ENCODE measurements around the gene PAPLN. TPM values are rescaled to one million over a fixed set of nuclear protein-coding genes. Genes with fewer than 3 reads are reported as not detected.

The PAPLN gene
- total and polyA plus RNA-seq, 2 experiments from 2014 or later: 2.8 to 13.2 TPM

DNA sequence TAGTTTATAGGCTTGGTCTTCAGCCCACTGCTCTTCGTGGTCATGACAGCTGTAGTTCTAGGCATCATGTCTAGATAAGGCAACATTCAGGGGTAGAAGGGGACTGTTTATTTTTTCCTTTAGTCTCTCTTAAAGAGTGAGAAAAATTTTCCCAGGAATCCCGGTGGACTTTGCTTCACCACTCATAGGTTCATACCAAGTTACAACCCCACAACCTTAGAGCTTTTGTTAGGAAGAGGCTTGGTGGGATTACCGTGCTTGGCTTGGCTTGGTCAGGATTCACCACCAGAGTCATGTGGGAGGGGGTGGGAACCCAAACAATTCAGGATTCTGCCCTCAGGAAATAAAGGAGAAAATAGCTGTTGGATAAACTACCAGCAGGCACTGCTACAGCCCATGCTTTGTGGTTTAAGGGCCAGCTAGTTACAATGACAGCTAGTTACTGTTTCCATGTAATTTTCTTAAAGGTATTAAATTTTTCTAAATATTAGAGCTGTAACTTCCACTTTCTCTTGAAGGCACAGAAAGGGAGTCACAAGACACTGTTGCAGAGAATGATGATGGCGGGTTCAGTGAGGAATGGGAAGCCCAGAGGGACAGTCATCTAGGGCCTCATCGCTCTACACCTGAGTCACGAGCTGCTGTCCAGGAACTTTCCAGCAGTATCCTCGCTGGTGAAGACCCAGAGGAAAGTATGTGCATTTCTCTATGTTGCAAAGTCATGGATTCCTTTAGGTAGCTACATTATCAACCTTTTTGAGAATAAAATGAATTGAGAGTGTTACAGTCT, 25.9 kb upstream of the PAPLN start:
- no peak for DNase-seq (ENCODE audit: low spot score)
- peaks cover 17% of the 10 kb centered on the region; the same call in 2 of the 3 replicates for H3K9me3 Mint-ChIP-seq
- H3K27ac Mint-ChIP-seq: no peak overlapping the region; the same call in 1 of the 2 replicates
- H3K4me1 ChIP-seq (ENCODE audit: insufficient read depth): no peaks in the 10 kb centered on the region
- H3K36me3 ChIP-seq (ENCODE audit: insufficient read depth): peaks cover 21% of the 10 kb centered on the region
- H3F3A ChIP-seq (replicated peaks; ENCODE audit: low read depth): no peaks in the 10 kb centered on the region
- no peaks in the 10 kb centered on the region for H3K9me2 ChIP-seq (ENCODE audit: insufficient read depth)
- peaks cover 46% of the 10 kb centered on the region for H3K36me3 Mint-ChIP-seq (ENCODE audit: low read depth)
- H2AFZ ChIP-seq: no peak overlapping the region
- no peak overlapping the region for H3K4me3 ChIP-seq
- no peaks in the 10 kb centered on the region for H3K27me3 ChIP-seq (ENCODE audit: insufficient read depth)
- TF ChIP-seq, protein P1, sequence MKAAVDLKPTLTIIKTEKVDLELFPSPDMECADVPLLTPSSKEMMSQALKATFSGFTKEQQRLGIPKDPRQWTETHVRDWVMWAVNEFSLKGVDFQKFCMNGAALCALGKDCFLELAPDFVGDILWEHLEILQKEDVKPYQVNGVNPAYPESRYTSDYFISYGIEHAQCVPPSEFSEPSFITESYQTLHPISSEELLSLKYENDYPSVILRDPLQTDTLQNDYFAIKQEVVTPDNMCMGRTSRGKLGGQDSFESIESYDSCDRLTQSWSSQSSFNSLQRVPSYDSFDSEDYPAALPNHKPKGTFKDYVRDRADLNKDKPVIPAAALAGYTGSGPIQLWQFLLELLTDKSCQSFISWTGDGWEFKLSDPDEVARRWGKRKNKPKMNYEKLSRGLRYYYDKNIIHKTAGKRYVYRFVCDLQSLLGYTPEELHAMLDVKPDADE (IDR thresholded peaks at IDR 0.05): no peak
- TF ChIP-seq, protein P2, sequence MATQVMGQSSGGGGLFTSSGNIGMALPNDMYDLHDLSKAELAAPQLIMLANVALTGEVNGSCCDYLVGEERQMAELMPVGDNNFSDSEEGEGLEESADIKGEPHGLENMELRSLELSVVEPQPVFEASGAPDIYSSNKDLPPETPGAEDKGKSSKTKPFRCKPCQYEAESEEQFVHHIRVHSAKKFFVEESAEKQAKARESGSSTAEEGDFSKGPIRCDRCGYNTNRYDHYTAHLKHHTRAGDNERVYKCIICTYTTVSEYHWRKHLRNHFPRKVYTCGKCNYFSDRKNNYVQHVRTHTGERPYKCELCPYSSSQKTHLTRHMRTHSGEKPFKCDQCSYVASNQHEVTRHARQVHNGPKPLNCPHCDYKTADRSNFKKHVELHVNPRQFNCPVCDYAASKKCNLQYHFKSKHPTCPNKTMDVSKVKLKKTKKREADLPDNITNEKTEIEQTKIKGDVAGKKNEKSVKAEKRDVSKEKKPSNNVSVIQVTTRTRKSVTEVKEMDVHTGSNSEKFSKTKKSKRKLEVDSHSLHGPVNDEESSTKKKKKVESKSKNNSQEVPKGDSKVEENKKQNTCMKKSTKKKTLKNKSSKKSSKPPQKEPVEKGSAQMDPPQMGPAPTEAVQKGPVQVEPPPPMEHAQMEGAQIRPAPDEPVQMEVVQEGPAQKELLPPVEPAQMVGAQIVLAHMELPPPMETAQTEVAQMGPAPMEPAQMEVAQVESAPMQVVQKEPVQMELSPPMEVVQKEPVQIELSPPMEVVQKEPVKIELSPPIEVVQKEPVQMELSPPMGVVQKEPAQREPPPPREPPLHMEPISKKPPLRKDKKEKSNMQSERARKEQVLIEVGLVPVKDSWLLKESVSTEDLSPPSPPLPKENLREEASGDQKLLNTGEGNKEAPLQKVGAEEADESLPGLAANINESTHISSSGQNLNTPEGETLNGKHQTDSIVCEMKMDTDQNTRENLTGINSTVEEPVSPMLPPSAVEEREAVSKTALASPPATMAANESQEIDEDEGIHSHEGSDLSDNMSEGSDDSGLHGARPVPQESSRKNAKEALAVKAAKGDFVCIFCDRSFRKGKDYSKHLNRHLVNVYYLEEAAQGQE (IDR thresholded peaks at IDR 0.05; ENCODE audit: unreplicated experiment): no peak
- TF ChIP-seq EZH2 (IDR thresholded peaks at IDR 0.05; ENCODE audit: low read depth, unreplicated experiment): no peak
- no peak for TF ChIP-seq ZNF462 (CRISPR knock-in tag; IDR thresholded peaks at IDR 0.05)
- TF ChIP-seq JUNB (IDR thresholded peaks at IDR 0.05; ENCODE audit: unreplicated experiment): no peak
- no peak for TF ChIP-seq EZH2phosphoT487 (IDR thresholded peaks at IDR 0.05; ENCODE audit: unreplicated experiment)
- no peak for TF ChIP-seq CREB1 (CRISPR knock-in tag; IDR thresholded peaks at IDR 0.05; ENCODE audit: low read depth)
- no peak for TF ChIP-seq NANOG (IDR thresholded peaks at IDR 0.05; ENCODE audit: borderline replicate concordance)
- TF ChIP-seq STAT1 (IDR thresholded peaks at IDR 0.05; ENCODE audit: unreplicated experiment): no peak
- no peak for TF ChIP-seq ZNF114 (CRISPR knock-in tag; IDR thresholded peaks at IDR 0.05)
- no peak for TF ChIP-seq ZNF331 (CRISPR knock-in tag; IDR thresholded peaks at IDR 0.05; ENCODE audit: low read depth)
- TF ChIP-seq POLR2AphosphoS5 (IDR thresholded peaks at IDR 0.05; ENCODE audit: low read depth): no peak
- TF ChIP-seq CTCF (conservative IDR thresholded peaks at IDR 0.05; ENCODE audit: low read depth in 2 of 2): no peak
- H4K20me1 ChIP-seq (replicated peaks; ENCODE audit: insufficient read depth): no peaks in the 10 kb centered on the region
- no peak overlapping the region for H3K4me3 Mint-ChIP-seq
- no peak for ATAC-seq
- no peak overlapping the region for H3K4me2 ChIP-seq
- 0 out of 2 replicates have a peak overlapping the region, but pooled peaks have one; percentile 45 for H3K27ac ChIP-seq (ENCODE audit: low read depth)
- H3K4me1 Mint-ChIP-seq: no peaks in the 10 kb centered on the region
- no peaks in the 10 kb centered on the region for H3K79me2 ChIP-seq (replicated peaks; ENCODE audit: insufficient read depth)
- H3K27me3 Mint-ChIP-seq (ENCODE audit: insufficient read depth, low read depth, poor library complexity): no peaks in the 10 kb centered on the region

All from GM23338 (cell line).